Neural cell (in vitro differentiated cells): ENCODE data around the gene NELFA.

ENCODE experiments used
- EP300 ChIP-seq: fragments of 450-650 bp; conservative IDR thresholded peaks from 2 replicates; pipeline ENCODE4 v1.6.1; 2014; ENCODE audit warnings: antibody characterized with exemption, mild to moderate bottlenecking, moderate library complexity; ENCODE audit not compliant: poor library complexity, severe bottlenecking
- EZH2 ChIP-seq: fragments of 200-600, 300-800 bp; shearing (Covaris generic), sonication (generic); IDR thresholded peaks from 2 replicates; pipeline ENCODE4 v1.6.1; 2014; ENCODE audit warnings: antibody characterized with exemption, low read length, borderline replicate concordance, mild to moderate bottlenecking; ENCODE audit not compliant: insufficient read depth, poor library complexity, severe bottlenecking
- MXI1 ChIP-seq: fragments of 450-650 bp; conservative IDR thresholded peaks from 2 replicates; pipeline ENCODE4 v1.6.1; 2014; ENCODE audit warnings: antibody characterized with exemption, mild to moderate bottlenecking; ENCODE audit not compliant: poor library complexity, severe bottlenecking
- POLR2AphosphoS5 ChIP-seq: IDR thresholded peaks from 2 replicates; pipeline ENCODE4 v1.6.1; 2012
- RAD21 ChIP-seq: fragments of 450-650 bp; conservative IDR thresholded peaks from 2 replicates; pipeline ENCODE4 v1.6.1; 2014; ENCODE audit warnings: antibody characterized with exemption, mild to moderate bottlenecking, moderate library complexity
- SMC3 ChIP-seq: fragments of 450-650 bp; conservative IDR thresholded peaks from 2 replicates; pipeline ENCODE4 v1.6.1; 2014; ENCODE audit warnings: antibody characterized with exemption, mild to moderate bottlenecking, moderate library complexity; ENCODE audit not compliant: poor library complexity
- TF ChIP-seq, protein P1 (sequence below): fragments of 450-650 bp; IDR thresholded peaks from 2 replicates; pipeline ENCODE4 v1.5.1; 2014; ENCODE audit warnings: antibody characterized with exemption, mild to moderate bottlenecking, moderate library complexity; ENCODE audit not compliant: poor library complexity, severe bottlenecking

DNA sequence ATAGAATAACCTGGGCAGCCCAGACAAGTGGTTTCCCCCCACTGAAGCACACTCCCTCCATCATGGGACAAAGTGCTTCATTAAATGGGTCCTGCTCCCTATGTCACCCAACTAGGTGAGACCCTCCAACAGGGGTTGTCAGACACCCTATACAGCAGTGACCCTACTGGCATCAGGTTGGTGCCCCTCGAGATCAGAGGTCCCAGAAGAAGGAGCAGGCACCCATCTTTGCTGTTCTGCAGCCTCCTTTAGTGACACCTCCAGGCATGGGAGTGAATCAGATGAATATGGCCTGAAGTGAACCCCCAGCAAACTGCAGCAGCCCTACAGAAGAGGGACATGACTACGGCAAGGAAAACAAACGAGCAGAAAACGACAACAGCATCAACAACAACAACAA, 11.1 kb downstream of the NELFA start:
- TF ChIP-seq, protein P1, sequence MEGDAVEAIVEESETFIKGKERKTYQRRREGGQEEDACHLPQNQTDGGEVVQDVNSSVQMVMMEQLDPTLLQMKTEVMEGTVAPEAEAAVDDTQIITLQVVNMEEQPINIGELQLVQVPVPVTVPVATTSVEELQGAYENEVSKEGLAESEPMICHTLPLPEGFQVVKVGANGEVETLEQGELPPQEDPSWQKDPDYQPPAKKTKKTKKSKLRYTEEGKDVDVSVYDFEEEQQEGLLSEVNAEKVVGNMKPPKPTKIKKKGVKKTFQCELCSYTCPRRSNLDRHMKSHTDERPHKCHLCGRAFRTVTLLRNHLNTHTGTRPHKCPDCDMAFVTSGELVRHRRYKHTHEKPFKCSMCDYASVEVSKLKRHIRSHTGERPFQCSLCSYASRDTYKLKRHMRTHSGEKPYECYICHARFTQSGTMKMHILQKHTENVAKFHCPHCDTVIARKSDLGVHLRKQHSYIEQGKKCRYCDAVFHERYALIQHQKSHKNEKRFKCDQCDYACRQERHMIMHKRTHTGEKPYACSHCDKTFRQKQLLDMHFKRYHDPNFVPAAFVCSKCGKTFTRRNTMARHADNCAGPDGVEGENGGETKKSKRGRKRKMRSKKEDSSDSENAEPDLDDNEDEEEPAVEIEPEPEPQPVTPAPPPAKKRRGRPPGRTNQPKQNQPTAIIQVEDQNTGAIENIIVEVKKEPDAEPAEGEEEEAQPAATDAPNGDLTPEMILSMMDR: no peak
- TF ChIP-seq EZH2: no peak
- TF ChIP-seq MXI1: no peak
- no peak for TF ChIP-seq RAD21
- TF ChIP-seq SMC3: no peak
- no peak for TF ChIP-seq POLR2AphosphoS5
- TF ChIP-seq EP300: no peak
